ENCODE results near the gene FNDC7.
"Not testable (repeated sequence)": the region's sequence is repeated elsewhere in the genome, so short reads cannot be mapped to it uniquely, and the experiment has no call there.

Gene FNDC7

GRCh38 chr1:108734171-108734865 is 21.6 kb downstream of the FNDC7 start:
- in situ Hi-C loops (cut with MboI; ENCODE audit: low sequenced_read_pairs): no loop called here

- in situ Hi-C loops (cut with MboI; ENCODE audit: low sequenced_read_pairs): no loop called here
Observed at GRCh38 chr1:108742253-108742652, 29.5 kb downstream of the FNDC7 start.

- in situ Hi-C loops (cut with MboI; ENCODE audit: low sequenced_read_pairs): no loop called here
Observed at GRCh38 chr1:108745980-108746381, 33.3 kb downstream of the FNDC7 start.

GRCh38 chr1:108746382-108747170 is 33.9 kb downstream of the FNDC7 start, which contains the start of gene STXBP3:
STXBP3 (plus strand) TSS chr1:108746674; CDS start chr1:108746738, 64 bp downstream.
- in situ Hi-C loops (cut with MboI; ENCODE audit: low sequenced_read_pairs): no loop called here

- in situ Hi-C loops (cut with MboI; ENCODE audit: low sequenced_read_pairs): no loop called here
Observed at GRCh38 chr1:108747171-108747850, 34.6 kb downstream of the FNDC7 start.

GRCh38 chr1:108747898-108748297 is 35.2 kb downstream of the FNDC7 start:
- in situ Hi-C loops (cut with MboI; ENCODE audit: low sequenced_read_pairs): no loop called here

- in situ Hi-C loops (cut with MboI; ENCODE audit: low sequenced_read_pairs): no loop called here
Observed at GRCh38 chr1:108749081-108749480, 36.4 kb downstream of the FNDC7 start.

GRCh38 chr1:108750476-108751181 is 37.9 kb downstream of the FNDC7 start:
- in situ Hi-C loops (cut with MboI; ENCODE audit: low sequenced_read_pairs): no loop called here

GRCh38 chr1:108753363-108753762 is 40.7 kb downstream of the FNDC7 start:
- in situ Hi-C loops (cut with MboI; ENCODE audit: low sequenced_read_pairs): no loop called here

GRCh38 chr1:108758796-108759195 is 46.1 kb downstream of the FNDC7 start:
- in situ Hi-C loops (cut with MboI; ENCODE audit: low sequenced_read_pairs): no loop called here

GRCh38 chr1:108767115-108767514 is 54.4 kb downstream of the FNDC7 start:
- in situ Hi-C loops (cut with MboI; ENCODE audit: low sequenced_read_pairs): no loop called here

- in situ Hi-C loops (cut with MboI; ENCODE audit: low sequenced_read_pairs): no loop called here
Observed at GRCh38 chr1:108767708-108768107, 55.0 kb downstream of the FNDC7 start.

- in situ Hi-C loops (cut with MboI; ENCODE audit: low sequenced_read_pairs): no loop called here
Observed at GRCh38 chr1:108777839-108778238, 65.1 kb downstream of the FNDC7 start.

GRCh38 chr1:108779455-108779854 is 66.7 kb downstream of the FNDC7 start:
- in situ Hi-C loops (cut with MboI; ENCODE audit: low sequenced_read_pairs): no loop called here

- in situ Hi-C loops (cut with MboI; ENCODE audit: low sequenced_read_pairs): no loop called here
Observed at GRCh38 chr1:108780937-108781574, 68.3 kb downstream of the FNDC7 start.

- in situ Hi-C loops (cut with MboI; ENCODE audit: low sequenced_read_pairs): not testable (repeated sequence)
Observed at GRCh38 chr1:108781575-108781944, 68.9 kb downstream of the FNDC7 start.

- in situ Hi-C loops (cut with MboI; ENCODE audit: low sequenced_read_pairs): no loop called here
Observed at GRCh38 chr1:108785264-108785663, 72.6 kb downstream of the FNDC7 start.

GRCh38 chr1:108785880-108786279 is 73.2 kb downstream of the FNDC7 start:
- in situ Hi-C loops (cut with MboI; ENCODE audit: low sequenced_read_pairs): no loop called here

GRCh38 chr1:108791790-108792189 is 79.1 kb downstream of the FNDC7 start:
- in situ Hi-C loops (cut with MboI; ENCODE audit: low sequenced_read_pairs): no loop called here
